ENCODE data around the gene GMPPA. TPM values are rescaled to one million over a fixed set of nuclear protein-coding genes. Genes with fewer than 3 reads are reported as not detected.
A peak's percentile ranks its signal among the peaks of the same experiment; 100 is the strongest.

GMPPA gene
- polyA plus RNA-seq, 2 of the 4 experiments (the other 2 are of a cell fraction) = 36.2 to 46.2 TPM

DNA sequence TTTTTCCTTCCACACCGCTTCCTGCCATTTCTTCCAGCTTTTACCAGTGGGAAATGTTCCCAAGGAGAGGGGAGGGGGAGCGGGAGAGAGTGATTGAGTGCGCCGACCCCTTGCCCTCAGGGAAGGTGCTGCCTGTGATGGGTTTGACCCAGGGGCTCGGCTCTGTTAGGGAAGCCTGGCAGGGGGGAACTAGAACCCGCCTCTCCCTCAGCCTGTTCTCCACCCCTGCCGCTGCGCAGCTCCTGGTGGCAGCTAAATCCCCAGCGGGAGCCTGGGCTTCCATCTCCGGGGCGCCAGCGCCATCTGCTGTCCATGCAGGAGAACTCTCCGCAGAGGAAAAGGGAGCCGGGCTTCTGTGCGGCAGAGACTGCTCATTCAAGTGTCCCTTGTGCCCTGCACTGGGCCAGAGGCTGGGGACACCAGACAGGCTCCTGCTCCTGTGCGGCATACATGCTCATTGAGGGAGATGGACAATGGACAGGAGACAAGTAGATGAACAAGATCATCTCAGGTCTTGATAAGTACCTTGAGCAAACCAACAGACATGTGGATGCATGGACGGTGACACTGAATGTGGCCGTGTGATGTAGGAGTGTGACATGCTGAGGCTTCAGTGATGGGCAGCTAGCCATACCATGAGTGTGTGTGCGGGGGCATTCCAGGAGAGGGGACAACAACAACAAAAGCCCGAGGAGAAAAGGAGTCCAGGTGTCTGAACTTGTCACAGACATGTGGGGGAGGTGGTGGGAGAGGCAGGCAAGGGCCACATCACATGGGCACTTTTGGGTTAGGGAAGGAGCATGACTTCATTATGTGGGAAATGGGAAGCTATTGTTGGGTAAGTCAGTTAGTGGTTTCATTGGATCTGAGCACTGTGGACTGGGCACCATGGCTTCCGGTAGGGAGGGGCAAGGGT lies 31.6 kb downstream of the GMPPA start:
- H3K4me3 ChIP-seq = peak overlapping the region; percentile 33; the same call in 2 of the 3 replicates
- 30% methylated on average over 11 of the region's 21 CpGs for WGBS (ENCODE audit: missing lambda C conversion rate)
- no peak for FAIRE-seq

GRCh38 chr2:219531639-219532377 lies 33.1 kb downstream of the GMPPA start:
- H3K4me2 ChIP-seq = no peak overlapping the region
- WGBS (ENCODE audit: missing lambda C conversion rate) = 52% methylated on average over 15 of the region's 20 CpGs
- H3K9me3 ChIP-seq = no peaks in the 10 kb centered on the region
- no peak for TF ChIP-seq CHD2 (IDR thresholded peaks at IDR 0.05; ENCODE audit: low read length, partially characterized antibody)
- no peak for TF ChIP-seq TP53 (CRISPR knock-in tag; IDR thresholded peaks at IDR 0.05)
- no peak for TF ChIP-seq ZNF302 (CRISPR knock-in tag; IDR thresholded peaks at IDR 0.05)
- no peak overlapping the region for H3K27ac ChIP-seq
- DNase-seq (ENCODE audit: low read depth in 1 of 2, low spot score in 1 of 2) = no peak
- no peak overlapping the region for H3K4me3 ChIP-seq
- no peak for ATAC-seq
- peaks cover 4% of the 10 kb centered on the region; the same call in 1 of the 3 replicates for H3K4me1 ChIP-seq
- CTCF ChIA-PET = interaction anchor here (1.1 to 79.1 kb wide), 10 partner anchors 9 to 361 kb away, joined by 3 to 3291 read pairs (median 37); partner anchors contain the start of genes ASIC4, CHPF, DES and GMPPA
- no peak for FAIRE-seq
- POLR2A ChIA-PET = no interaction called here

More for the DNA sequence above, 31.6 kb downstream of the GMPPA start:
- no peak for TF ChIP-seq RFX5 (IDR thresholded peaks at IDR 0.05)
- TF ChIP-seq, protein P1, sequence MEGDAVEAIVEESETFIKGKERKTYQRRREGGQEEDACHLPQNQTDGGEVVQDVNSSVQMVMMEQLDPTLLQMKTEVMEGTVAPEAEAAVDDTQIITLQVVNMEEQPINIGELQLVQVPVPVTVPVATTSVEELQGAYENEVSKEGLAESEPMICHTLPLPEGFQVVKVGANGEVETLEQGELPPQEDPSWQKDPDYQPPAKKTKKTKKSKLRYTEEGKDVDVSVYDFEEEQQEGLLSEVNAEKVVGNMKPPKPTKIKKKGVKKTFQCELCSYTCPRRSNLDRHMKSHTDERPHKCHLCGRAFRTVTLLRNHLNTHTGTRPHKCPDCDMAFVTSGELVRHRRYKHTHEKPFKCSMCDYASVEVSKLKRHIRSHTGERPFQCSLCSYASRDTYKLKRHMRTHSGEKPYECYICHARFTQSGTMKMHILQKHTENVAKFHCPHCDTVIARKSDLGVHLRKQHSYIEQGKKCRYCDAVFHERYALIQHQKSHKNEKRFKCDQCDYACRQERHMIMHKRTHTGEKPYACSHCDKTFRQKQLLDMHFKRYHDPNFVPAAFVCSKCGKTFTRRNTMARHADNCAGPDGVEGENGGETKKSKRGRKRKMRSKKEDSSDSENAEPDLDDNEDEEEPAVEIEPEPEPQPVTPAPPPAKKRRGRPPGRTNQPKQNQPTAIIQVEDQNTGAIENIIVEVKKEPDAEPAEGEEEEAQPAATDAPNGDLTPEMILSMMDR (IDR thresholded peaks at IDR 0.05) = peak; percentile 94
- TF ChIP-seq POLR2AphosphoS2 (conservative IDR thresholded peaks at IDR 0.05; ENCODE audit: low read length) = no peak
- no peak for TF ChIP-seq FOSL2 (IDR thresholded peaks at IDR 0.05)
- no peak for TF ChIP-seq FOSL2 (CRISPR knock-in tag; IDR thresholded peaks at IDR 0.05)
- TF ChIP-seq REST (IDR thresholded peaks at IDR 0.05) = no peak
- peak; percentile 95 for TF ChIP-seq SMC3 (IDR thresholded peaks at IDR 0.05)
- TF ChIP-seq MAX (IDR thresholded peaks at IDR 0.05) = no peak
- TF ChIP-seq EHMT2 (IDR thresholded peaks at IDR 0.05; ENCODE audit: low read depth) = no peak
- TF ChIP-seq NR3C1 (IDR thresholded peaks at IDR 0.05) = no peak
- no peak for TF ChIP-seq CBX2 (IDR thresholded peaks at IDR 0.05; ENCODE audit: borderline replicate concordance, low read depth)
- no peak for TF ChIP-seq ZNF302 (CRISPR knock-in tag; IDR thresholded peaks at IDR 0.05)
- peak; percentile 99 for TF ChIP-seq RAD21 (conservative IDR thresholded peaks at IDR 0.05 in 1 of 2, IDR thresholded peaks at IDR 0.05 in 1 of 2)
- ATAC-seq = peak; percentile 71 to 93
- CTCF ChIA-PET = interaction anchor here (0.6 to 79.1 kb wide), 56 partner anchors 11 to 540 kb away, joined by 3 to 3291 read pairs (median 4); partner anchors contain the start of genes ASIC4, CHPF, DES and GMPPA
- peaks cover 4% of the 10 kb centered on the region; the same call in 1 of the 3 replicates for H3K4me1 ChIP-seq
- peak overlapping the region; percentile 83 for H3K4me2 ChIP-seq
- POLR2A ChIA-PET = interaction anchor here (0.8 to 1.7 kb wide), 5 partner anchors 32 to 354 kb away, joined by 3 to 6 read pairs (median 3); partner anchors contain the start of genes CNPPD1 and GMPPA
- no peaks in the 10 kb centered on the region for H3K9me3 ChIP-seq
- peak overlapping the region in 1 of 2 experiments; percentile 57; a peak in 1 of 6 replicates for H3K27ac ChIP-seq
- peak; percentile 81 to 94 for DNase-seq (ENCODE audit: low read depth in 1 of 2, low spot score in 1 of 2)

Data from A549 (cell line).